Measurements from ENCODE around the gene MPL. TPM values are rescaled to one million over a fixed set of nuclear protein-coding genes. Genes with fewer than 3 reads are reported as not detected.
A peak's percentile ranks its signal among the peaks of the same experiment; 100 is the strongest.

The MPL gene
- polyA plus RNA-seq, 1 experiment: not detected

DNA sequence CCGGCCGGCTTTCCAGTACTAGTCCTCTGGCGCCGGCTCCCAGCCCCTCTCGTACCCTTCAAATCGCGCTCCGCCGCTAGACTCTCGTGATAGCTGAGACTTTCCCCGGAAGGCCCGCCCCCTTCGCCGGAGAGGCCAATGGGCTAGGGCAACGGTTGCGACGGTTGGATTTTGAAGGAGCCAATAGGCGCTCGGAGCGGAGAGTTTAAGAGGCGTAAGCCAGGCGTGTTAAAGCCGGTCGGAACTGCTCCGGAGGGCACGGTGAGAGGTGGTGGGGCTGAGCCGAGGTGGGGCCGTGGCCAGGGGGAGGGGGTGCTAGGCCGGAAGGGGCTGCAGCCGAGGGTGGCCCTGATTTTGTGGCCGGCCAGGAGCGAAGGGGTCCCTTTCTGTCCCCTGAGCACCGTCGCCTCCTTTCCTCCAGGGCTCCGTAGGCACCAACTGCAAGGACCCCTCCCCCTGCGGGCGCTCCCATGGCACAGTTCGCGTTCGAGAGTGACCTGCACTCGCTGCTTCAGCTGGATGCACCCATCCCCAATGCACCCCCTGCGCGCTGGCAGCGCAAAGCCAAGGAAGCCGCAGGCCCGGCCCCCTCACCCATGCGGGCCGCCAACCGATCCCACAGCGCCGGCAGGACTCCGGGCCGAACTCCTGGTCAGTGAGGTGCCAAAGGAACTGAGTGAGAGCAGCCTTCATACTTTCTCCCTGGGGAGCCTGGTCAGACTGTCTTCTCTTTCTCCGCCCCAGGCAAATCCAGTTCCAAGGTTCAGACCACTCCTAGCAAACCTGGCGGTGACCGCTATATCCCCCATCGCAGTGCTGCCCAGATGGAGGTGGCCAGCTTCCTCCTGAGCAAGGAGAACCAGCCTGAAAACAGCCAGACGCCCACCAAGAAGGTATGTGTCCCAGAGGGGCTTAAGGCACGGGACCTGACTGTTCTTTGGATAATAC, 21.4 kb downstream of the MPL start, which contains the start of gene CDC20:
CDC20 (plus strand) TSS at position 236 of the 948 bp plus-strand sequence; CDS start at position 471, 235 bp downstream.
- peak; percentile 82 for DNase-seq (ENCODE audit: low read depth, low spot score)
- CTCF ChIA-PET: interaction anchor here (0.6 to 2.3 kb wide), 5 partner anchors 16 to 443 kb away, joined by 3 to 15 read pairs (median 3); no protein-coding TSS in a partner anchor
- TF ChIP-seq, protein P1, sequence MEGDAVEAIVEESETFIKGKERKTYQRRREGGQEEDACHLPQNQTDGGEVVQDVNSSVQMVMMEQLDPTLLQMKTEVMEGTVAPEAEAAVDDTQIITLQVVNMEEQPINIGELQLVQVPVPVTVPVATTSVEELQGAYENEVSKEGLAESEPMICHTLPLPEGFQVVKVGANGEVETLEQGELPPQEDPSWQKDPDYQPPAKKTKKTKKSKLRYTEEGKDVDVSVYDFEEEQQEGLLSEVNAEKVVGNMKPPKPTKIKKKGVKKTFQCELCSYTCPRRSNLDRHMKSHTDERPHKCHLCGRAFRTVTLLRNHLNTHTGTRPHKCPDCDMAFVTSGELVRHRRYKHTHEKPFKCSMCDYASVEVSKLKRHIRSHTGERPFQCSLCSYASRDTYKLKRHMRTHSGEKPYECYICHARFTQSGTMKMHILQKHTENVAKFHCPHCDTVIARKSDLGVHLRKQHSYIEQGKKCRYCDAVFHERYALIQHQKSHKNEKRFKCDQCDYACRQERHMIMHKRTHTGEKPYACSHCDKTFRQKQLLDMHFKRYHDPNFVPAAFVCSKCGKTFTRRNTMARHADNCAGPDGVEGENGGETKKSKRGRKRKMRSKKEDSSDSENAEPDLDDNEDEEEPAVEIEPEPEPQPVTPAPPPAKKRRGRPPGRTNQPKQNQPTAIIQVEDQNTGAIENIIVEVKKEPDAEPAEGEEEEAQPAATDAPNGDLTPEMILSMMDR (IDR thresholded peaks at IDR 0.05; ENCODE audit: low read depth, low read length): no peak
- H3K27me3 ChIP-seq (ENCODE audit: control insufficient read depth, insufficient read depth, low read length): no peaks in the 10 kb centered on the region
- POLR2A ChIA-PET: interaction anchor here (0.5 to 2.5 kb wide), 10 partner anchors 9 to 132 kb away, joined by 3 to 25 read pairs (median 5); partner anchors contain the start of genes C1orf210, ELOVL1, MED8 and SZT2
- peak within 1 kb of the TSS; percentile 83 for H3K27ac ChIP-seq (ENCODE audit: low read depth, low read length)
- H3K9me3 ChIP-seq (ENCODE audit: control insufficient read depth, insufficient read depth, low read length): peaks cover 4% of the 10 kb centered on the region; the same call in 1 of the 2 replicates
- peak within 1 kb of the TSS; percentile 73 for H3K4me3 ChIP-seq (ENCODE audit: low read depth, low read length)

DNA sequence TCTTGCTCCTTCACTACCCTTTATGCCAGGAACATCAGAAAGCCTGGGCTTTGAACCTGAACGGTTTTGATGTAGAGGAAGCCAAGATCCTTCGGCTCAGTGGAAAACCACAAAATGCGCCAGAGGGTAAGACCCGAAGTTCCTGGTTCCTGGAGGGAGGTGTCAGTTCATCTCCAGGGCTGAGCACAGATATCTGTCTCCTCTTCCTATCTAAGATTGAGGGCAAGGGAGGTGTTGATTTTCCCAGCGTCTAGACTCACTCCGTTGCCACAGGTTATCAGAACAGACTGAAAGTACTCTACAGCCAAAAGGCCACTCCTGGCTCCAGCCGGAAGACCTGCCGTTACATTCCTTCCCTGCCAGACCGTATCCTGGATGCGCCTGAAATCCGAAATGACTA, 22.1 kb downstream of the MPL start:
- POLR2A ChIA-PET: no interaction called here

DNA sequence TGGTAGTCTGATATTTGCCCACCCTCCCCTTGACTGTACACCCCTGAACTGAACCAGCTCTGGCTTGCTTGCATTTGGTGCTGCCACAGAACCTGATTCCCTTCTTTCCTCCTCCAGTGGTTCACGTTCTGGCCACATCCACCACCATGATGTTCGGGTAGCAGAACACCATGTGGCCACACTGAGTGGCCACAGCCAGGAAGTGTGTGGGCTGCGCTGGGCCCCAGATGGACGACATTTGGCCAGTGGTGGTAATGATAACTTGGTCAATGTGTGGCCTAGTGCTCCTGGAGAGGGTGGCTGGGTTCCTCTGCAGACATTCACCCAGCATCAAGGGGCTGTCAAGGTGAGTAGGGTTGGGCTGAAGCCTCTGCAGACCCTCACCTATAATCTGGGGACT, 23.0 kb downstream of the MPL start:
- TF ChIP-seq, protein P1 (IDR thresholded peaks at IDR 0.05; ENCODE audit: low read depth, low read length): no peak
- ChIA-PET POLR2A (no interaction called here), CTCF (no interaction called here)
- peaks cover 4% of the 10 kb centered on the region; the same call in 1 of the 2 replicates for H3K9me3 ChIP-seq (ENCODE audit: control insufficient read depth, insufficient read depth, low read length)
- DNase-seq (ENCODE audit: low read depth, low spot score): no peak
- H3K27me3 ChIP-seq (ENCODE audit: control insufficient read depth, insufficient read depth, low read length): no peaks in the 10 kb centered on the region
- H3K4me3 ChIP-seq (ENCODE audit: low read depth, low read length): peak overlapping the region; percentile 73
- no peak overlapping the region for H3K27ac ChIP-seq (ENCODE audit: low read depth, low read length)

More for the DNA sequence above, 22.1 kb downstream of the MPL start:
- Histone ChIP-seq H3K4me3 (ENCODE audit: low read depth, low read length) (peak overlapping the region; percentile 73), H3K27ac (ENCODE audit: low read depth, low read length) (no peak overlapping the region), H3K27me3 (ENCODE audit: control insufficient read depth, insufficient read depth, low read length) (no peaks in the 10 kb centered on the region), H3K9me3 (ENCODE audit: control insufficient read depth, insufficient read depth, low read length) (peaks cover 4% of the 10 kb centered on the region; the same call in 1 of the 2 replicates)
- CTCF ChIA-PET: interaction anchor here (2.3 kb wide), 1 partner anchor 132 kb away, joined by 15 read pairs; no protein-coding TSS in a partner anchor
- DNase-seq (ENCODE audit: low read depth, low spot score): no peak
- TF ChIP-seq, protein P1 (IDR thresholded peaks at IDR 0.05; ENCODE audit: low read depth, low read length): no peak

DNA sequence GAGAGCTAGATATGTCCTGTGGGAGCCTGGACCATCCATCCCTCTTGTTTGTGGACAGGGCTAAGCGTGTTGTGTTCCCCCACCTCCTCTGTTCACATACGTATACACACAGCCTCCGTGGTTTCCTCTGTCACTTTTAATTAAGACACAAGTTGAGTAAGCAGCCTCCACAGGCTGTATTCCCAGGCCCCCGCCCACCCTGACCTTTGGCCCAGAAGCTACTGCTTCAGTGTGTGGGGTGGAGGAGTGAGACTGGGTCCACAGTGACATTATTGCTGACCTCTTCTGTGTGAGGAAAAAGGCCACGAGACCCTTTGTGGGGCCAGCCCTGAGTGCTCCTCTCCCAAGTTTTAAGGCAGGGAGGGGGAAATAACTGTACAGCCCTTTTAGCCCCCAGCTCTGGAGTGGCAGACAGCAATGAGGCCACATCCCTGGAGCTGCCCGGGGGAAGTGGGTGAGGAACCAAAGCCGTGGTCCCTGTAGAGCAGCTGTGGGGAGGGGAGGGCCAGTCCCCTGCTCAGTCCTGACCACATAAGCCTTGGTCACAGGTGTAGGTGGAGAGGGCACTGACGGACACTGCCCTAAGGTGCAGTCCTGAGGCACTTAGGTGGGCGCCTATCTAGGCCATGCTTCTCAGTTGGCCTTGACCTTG, 25.8 kb downstream of the MPL start:
- ChIA-PET POLR2A (interaction anchor here (1.0 kb wide), 1 partner anchor 156 kb away, joined by 3 read pairs; no protein-coding TSS in a partner anchor), CTCF (no interaction called here)
- peak overlapping the region; percentile 31 for H3K27ac ChIP-seq (ENCODE audit: low read depth, low read length)
- H3K27me3 ChIP-seq (ENCODE audit: control insufficient read depth, insufficient read depth, low read length): no peaks in the 10 kb centered on the region
- H3K9me3 ChIP-seq (ENCODE audit: control insufficient read depth, insufficient read depth, low read length): peaks cover 4% of the 10 kb centered on the region; the same call in 1 of the 2 replicates
- TF ChIP-seq, protein P1 (IDR thresholded peaks at IDR 0.05; ENCODE audit: low read depth, low read length): no peak
- no peak for DNase-seq (ENCODE audit: low read depth, low spot score)
- H3K4me3 ChIP-seq (ENCODE audit: low read depth, low read length): no peak overlapping the region

Data from AG04450 (cell line).